SK-N-MC (cell line): Measurements from ENCODE around the gene AGBL1.

ENCODE experiments used
- DNase-seq: peaks from one replicate; pipeline ENCODE4 v3.0.0-alpha.2; 2011; ENCODE audit warnings: low read depth, low spot score
- H3K27ac ChIP-seq: fragments of 200-600 bp; sonication (generic); 2 replicates; pipeline ENCODE4 v1.5.1; 2016; ENCODE audit warnings: mixed run types
- H3K36me3 ChIP-seq: fragments of 200-600 bp; sonication (generic); 2 replicates; pipeline ENCODE4 v1.6.1; 2017; ENCODE audit warnings: antibody characterized with exemption, low read length, mixed read lengths; ENCODE audit not compliant: insufficient read depth
- H3K4me3 ChIP-seq: fragments of 200-600 bp; sonication (generic); 2 replicates; pipeline ENCODE4 v1.5.1; 2016
- H3K9ac ChIP-seq: fragments of 200-600 bp; sonication (generic); 2 replicates; pipeline ENCODE4 v1.8.0; 2017; ENCODE audit warnings: mixed run types, mixed read lengths; ENCODE audit not compliant: insufficient read length
- H3K9me3 ChIP-seq: fragments of 200-600 bp; sonication (generic); 2 replicates; pipeline ENCODE4 v1.6.1; 2017; ENCODE audit warnings: low read depth, mild to moderate bottlenecking, antibody characterized with exemption, low read length, moderate library complexity, mixed read lengths
- EZH2 ChIP-seq: fragments of 200-600 bp; sonication (generic); IDR thresholded peaks from one replicate; pipeline ENCODE4 v1.6.1; 2017; ENCODE audit warnings: antibody characterized with exemption
- FOXP2 ChIP-seq: optimal IDR thresholded peaks from 2 replicates; pipeline ENCODE3; 2011; ENCODE audit warnings: mild to moderate bottlenecking, moderate library complexity; ENCODE audit not compliant: insufficient read depth; ENCODE audit errors: extremely low read length, control extremely low read depth
- POLR2AphosphoS5 ChIP-seq: IDR thresholded peaks from 2 replicates; pipeline ENCODE4 v1.6.1; 2012; ENCODE audit warnings: mild to moderate bottlenecking, low read depth, low read length, borderline replicate concordance

Gene AGBL1

DNA sequence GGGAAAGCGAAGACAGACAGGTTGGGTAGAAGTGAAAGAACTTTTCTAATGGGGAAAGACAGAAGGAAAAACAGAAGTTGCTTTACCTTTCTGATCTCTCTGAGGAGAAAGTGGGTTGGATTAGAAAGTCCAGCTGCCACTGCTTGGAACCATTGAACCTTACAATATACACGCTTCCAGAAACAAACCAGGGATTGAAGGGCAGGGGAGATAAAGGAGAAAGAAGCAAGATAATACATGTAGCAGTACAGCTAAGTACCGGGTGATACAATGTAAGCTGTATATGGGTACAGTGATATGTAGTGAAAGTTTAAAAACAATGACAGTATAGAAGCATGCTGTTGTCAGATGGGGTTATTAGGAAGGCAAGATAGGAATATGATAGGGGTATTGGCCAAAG is 684.4 kb downstream of the AGBL1 start:
- no peak overlapping the region for H3K4me3 ChIP-seq
- H3K9ac ChIP-seq = no peak overlapping the region
- TF ChIP-seq POLR2AphosphoS5 (no peak), FOXP2 (no peak), EZH2 (no peak)
- H3K27ac ChIP-seq = no peak overlapping the region
- no peaks in the 10 kb centered on the region for H3K36me3 ChIP-seq
- DNase-seq = no peak
- no peaks in the 10 kb centered on the region for H3K9me3 ChIP-seq

- TF ChIP-seq POLR2AphosphoS5 (no peak), FOXP2 (no peak), EZH2 (no peak)
- no peak for DNase-seq
- no peak overlapping the region for H3K27ac ChIP-seq
- no peaks in the 10 kb centered on the region for H3K36me3 ChIP-seq
- no peak overlapping the region for H3K4me3 ChIP-seq
- no peaks in the 10 kb centered on the region for H3K9me3 ChIP-seq
- H3K9ac ChIP-seq = no peak overlapping the region
These were observed 685.6 kb downstream of the AGBL1 start for GRCh38 chr15:86765281-86765680.

DNA sequence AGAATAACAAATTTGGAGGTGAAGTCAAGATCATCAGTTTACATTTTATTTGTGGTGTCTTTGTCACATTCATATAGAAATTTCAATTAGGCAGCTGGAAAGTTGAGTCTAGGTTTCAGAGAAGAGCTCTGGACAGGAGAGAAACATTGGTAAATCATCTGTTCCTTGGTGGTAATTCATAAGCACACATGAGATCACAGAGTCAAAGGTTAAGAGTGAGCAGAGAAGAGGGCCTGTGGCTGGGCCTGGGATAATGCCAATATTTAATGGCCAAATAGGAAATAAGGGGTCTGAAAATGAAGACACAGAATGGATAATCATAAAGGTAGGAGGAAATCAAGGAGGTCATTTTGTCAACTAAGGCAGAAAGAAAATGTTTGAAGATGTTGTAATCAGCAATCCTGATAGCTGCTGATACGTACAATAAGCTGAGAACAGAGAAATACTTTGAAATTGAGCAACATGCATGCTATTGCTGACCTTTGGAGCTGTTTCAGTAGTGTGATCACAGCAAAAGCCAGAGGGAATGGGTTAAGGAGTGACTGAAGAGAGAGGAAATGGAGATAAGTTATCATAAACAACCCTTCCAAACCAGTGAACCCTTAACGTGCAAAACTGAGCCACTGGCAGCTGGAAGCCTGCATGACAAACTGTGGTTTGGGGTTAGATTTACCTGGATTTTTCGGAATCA is 692.8 kb downstream of the AGBL1 start:
- no peak for TF ChIP-seq POLR2AphosphoS5
- TF ChIP-seq FOXP2 = no peak
- no peak for TF ChIP-seq EZH2
- no peak for DNase-seq
- no peaks in the 10 kb centered on the region for H3K9me3 ChIP-seq
- H3K36me3 ChIP-seq = no peaks in the 10 kb centered on the region
- no peak overlapping the region for H3K9ac ChIP-seq
- no peak overlapping the region for H3K27ac ChIP-seq
- no peak overlapping the region for H3K4me3 ChIP-seq

- no peak for DNase-seq
These were observed 694.1 kb downstream of the AGBL1 start for GRCh38 chr15:86773736-86774135.

DNA sequence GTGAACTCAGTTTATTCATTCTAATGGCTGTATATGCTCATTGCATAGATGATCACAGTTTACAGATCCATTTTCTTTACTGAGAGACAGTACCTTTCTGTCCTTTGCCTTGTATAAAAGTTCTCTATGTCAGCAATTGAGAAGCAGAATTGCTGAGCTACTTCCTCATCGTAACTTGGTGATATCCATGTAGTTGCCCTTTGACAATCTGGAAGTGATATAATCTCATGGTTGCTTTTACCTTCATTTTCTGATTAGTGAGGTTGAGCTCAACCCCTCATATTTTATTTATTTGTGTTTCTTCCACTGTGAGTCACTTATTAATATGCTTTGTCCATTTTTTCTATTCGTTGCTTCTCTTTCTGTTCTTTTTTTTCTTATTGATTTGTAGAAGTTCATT is 696.5 kb downstream of the AGBL1 start:
- no peak for DNase-seq
- Histone ChIP-seq H3K36me3 (no peaks in the 10 kb centered on the region), H3K4me3 (no peak overlapping the region), H3K27ac (no peak overlapping the region), H3K9me3 (no peaks in the 10 kb centered on the region), H3K9ac (no peak overlapping the region)
- no peak for TF ChIP-seq FOXP2
- TF ChIP-seq EZH2 = no peak
- no peak for TF ChIP-seq POLR2AphosphoS5

More at GRCh38 chr15:86773736-86774135, 694.1 kb downstream of the AGBL1 start:
- Histone ChIP-seq H3K27ac (no peak overlapping the region), H3K4me3 (no peak overlapping the region), H3K36me3 (no peaks in the 10 kb centered on the region), H3K9me3 (no peaks in the 10 kb centered on the region), H3K9ac (no peak overlapping the region)
- TF ChIP-seq EZH2 = no peak
- no peak for TF ChIP-seq POLR2AphosphoS5
- TF ChIP-seq FOXP2 = no peak

- no peak overlapping the region for H3K9ac ChIP-seq
- no peaks in the 10 kb centered on the region for H3K36me3 ChIP-seq
These were observed 716.9 kb downstream of the AGBL1 start for GRCh38 chr15:86796521-86796920.

GRCh38 chr15:86797135-86797534 is 717.5 kb downstream of the AGBL1 start:
- no peak overlapping the region for H3K9ac ChIP-seq
- H3K4me3 ChIP-seq = no peak overlapping the region
- no peak overlapping the region for H3K27ac ChIP-seq
- no peaks in the 10 kb centered on the region for H3K36me3 ChIP-seq
- DNase-seq = no peak
- TF ChIP-seq POLR2AphosphoS5 (no peak), EZH2 (no peak), FOXP2 (no peak)
- H3K9me3 ChIP-seq = no peaks in the 10 kb centered on the region

More at GRCh38 chr15:86796521-86796920, 716.9 kb downstream of the AGBL1 start:
- Histone ChIP-seq H3K9me3 (no peaks in the 10 kb centered on the region), H3K27ac (no peak overlapping the region), H3K4me3 (no peak overlapping the region)
- no peak for DNase-seq
- TF ChIP-seq EZH2 (no peak), POLR2AphosphoS5 (no peak), FOXP2 (no peak)

- H3K27ac ChIP-seq = no peak overlapping the region
- H3K4me3 ChIP-seq = no peak overlapping the region
- TF ChIP-seq EZH2 (no peak), POLR2AphosphoS5 (no peak), FOXP2 (no peak)
- no peak for DNase-seq
- H3K9ac ChIP-seq = no peak overlapping the region
- H3K36me3 ChIP-seq = no peaks in the 10 kb centered on the region
- no peaks in the 10 kb centered on the region for H3K9me3 ChIP-seq
These were observed 719.6 kb downstream of the AGBL1 start for GRCh38 chr15:86799226-86799625.

DNA sequence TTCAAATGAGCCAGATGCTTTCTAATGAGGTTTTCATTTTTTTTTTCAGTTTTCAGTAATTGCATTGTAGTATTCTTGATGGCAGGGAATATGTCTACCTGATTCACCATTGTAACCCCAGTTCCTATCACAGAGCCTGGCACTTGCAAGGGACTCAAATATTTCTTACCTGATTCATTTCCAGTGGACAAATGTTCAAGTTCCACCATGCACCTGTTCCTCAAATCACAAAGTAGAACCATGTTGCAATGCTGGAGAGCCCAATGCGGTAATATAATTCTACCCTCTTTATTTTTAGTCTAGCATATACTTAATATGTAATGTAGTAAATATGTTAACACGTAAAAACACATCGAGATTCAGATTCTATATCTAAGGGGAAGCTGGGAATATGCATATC is 722.6 kb downstream of the AGBL1 start:
- TF ChIP-seq EZH2 = no peak
- no peak for TF ChIP-seq FOXP2
- no peak for TF ChIP-seq POLR2AphosphoS5
- Histone ChIP-seq H3K9ac (no peak overlapping the region), H3K27ac (no peak overlapping the region), H3K9me3 (no peaks in the 10 kb centered on the region), H3K36me3 (no peaks in the 10 kb centered on the region), H3K4me3 (no peak overlapping the region)
- DNase-seq = no peak

GRCh38 chr15:86804406-86804805 is 724.7 kb downstream of the AGBL1 start:
- Histone ChIP-seq H3K9me3 (no peaks in the 10 kb centered on the region), H3K4me3 (no peak overlapping the region), H3K27ac (no peak overlapping the region), H3K36me3 (no peaks in the 10 kb centered on the region), H3K9ac (no peak overlapping the region)
- no peak for DNase-seq
- TF ChIP-seq POLR2AphosphoS5 = no peak
- no peak for TF ChIP-seq EZH2
- no peak for TF ChIP-seq FOXP2
